Left colon (tissue), 2 donors: ENCODE data around the gene GPR37. TPM values are rescaled to one million over a fixed set of nuclear protein-coding genes. Genes with fewer than 3 reads are reported as not detected.

Source experiments
- ATAC-seq: fragments of 200-7000 bp; cut with Tn5 transposase; one replicate; pipeline ENCODE4 v1.9.1; 2020; ENCODE audit warnings: mild to moderate bottlenecking, moderate library complexity
- DNase-seq, 2 donors: peaks; one replicate each; pipeline ENCODE4 v3.0.0-alpha.2; 2020
- intact Hi-C, 2 donors: fragments of 100-400 bp; cut with DNase I in 1 of 2; cut with micrococcal nuclease in 1 of 2; formaldehyde crosslinking; loops; one replicate each; pipeline versions ENCODE4 v1.11.2 to v1.14.0; 2022; cut with DNase I, micrococcal nuclease
- total RNA-seq, 2 donors: library from RNA; stranded (reverse); fragmentation: NEBNext Ultra II Directional; extraction: Animal tissue kit (Norgen Biotek cat#: 25700); gene quantifications; one replicate each; pipeline ENCODE4 v1.2.1, GENCODE V29; 2021
- donor health status: DM: no; HTN: no; CAD: no.
- donor health status: DM: yes; HTN: yes; CAD: no.

The GPR37 gene
- total RNA-seq, 2 donors from 2014 or later: 0.61 to 0.95 TPM

DNA sequence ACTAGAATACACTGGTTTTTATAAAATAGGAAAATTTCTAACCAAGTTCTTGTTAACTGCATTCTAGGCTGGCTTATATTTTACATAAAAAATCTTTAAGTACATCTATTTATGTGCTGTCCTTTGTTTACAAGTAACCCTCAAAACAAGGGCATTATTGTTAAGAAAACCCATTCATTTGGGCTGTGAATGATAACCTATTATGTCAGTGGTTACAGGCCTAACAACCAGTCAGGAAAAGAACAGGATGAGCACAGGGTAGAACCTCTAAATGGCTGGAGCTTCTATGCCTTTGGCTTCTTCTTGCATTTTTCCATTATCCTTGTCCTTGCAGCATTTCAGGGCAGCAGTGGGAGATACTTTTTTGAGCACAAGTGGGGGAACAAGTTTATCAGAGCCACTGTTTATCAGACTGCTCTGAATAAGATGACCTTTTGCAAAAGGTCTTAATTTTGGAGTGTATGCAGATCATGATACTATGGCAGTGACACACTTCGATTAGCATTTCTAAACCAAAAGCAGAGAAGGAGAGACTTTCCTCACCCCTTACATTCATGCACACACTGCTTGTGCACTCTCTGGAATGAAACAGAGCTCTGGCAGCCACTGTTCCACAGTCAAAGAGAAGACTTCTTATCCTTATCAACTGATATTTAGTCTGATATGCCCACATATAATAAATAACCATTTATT is 10.9 kb downstream of the GPR37 start:
- ATAC-seq (no peak), DNase-seq (no peak)
- intact Hi-C loops: no loop called here

DNA sequence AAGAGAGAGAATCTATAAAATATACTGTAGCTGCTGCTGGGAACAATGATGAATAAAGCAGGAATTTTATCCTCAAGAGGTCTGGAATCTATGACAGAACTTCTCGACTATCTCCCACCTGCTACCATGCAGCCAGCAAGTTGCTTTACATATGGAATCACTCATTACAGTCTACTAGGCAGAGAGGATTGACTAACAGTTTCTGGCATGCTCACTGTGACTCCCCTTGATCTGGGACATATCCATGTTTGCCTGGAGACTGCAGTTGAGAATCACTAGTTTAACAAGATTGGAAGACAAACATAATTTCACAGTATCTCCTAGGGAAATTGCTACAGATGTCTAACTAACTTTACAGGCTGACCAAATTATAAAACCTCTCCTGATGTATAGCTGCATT is 13.3 kb downstream of the GPR37 start:
- intact Hi-C loops: no loop called here
- no peak for DNase-seq
- no peak for ATAC-seq

DNA sequence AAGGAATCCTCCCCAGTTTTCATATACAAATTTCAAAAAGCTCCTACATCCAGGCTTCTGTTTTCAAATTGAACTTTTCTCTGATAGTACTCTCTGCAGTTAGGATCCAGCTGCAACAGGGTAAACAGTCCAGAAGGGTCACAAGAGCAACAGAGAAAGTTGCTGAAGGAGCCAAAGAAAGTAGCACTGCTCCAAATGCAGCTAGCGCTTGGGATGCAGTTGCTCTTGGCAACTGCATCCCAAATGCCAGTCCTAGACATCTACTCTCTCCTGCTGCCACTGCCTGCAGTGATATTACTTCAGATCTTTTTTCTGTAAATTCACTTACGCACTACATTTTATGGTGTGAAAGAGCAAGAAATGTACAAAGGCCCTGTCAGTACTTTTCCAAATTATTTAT is 14.6 kb downstream of the GPR37 start:
- no peak for ATAC-seq
- no peak for DNase-seq
- intact Hi-C loops: no loop called here

DNA sequence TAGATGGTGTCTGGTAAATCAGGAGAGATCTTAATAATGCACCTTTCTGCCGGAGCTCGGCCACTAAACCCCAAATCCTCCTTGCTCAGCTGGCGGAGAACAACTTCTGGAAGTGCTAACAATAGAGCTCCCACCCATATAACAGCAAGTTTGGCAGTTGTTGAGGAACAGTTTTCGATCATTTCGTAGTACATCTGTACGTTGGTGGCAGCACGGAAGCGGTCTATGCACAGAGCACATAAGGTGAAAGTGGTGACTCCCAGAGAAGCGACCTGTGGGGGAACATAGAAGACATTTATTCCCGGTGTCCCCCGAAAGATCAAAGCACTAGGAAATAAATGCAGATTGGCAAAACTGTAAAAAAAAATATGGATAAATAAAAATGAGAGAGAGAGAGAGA is 18.5 kb downstream of the GPR37 start:
- intact Hi-C loops: no loop called here
- DNase-seq (no peak), ATAC-seq (no peak)

DNA sequence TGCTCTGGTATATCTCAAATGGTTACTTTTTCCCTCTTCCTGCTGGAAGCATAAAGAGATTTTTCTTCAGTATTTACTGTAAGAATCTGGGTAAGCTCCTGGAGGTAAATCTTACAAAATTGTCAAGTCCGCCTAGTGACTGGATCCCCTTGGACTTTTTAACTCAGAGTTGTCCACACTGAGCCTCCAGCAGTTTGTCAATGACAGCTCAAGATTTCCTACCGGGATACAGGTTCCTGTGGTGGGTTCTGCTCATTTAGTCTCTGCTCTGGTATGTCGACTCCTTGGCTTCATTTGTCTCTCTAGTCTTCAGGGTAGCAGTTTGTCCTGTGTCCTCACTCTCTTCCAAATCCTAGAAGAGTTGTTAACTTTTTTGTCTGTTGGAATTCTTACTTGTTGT is 27.0 kb downstream of the GPR37 start:
- intact Hi-C loops: no loop called here
- no peak for DNase-seq

DNA sequence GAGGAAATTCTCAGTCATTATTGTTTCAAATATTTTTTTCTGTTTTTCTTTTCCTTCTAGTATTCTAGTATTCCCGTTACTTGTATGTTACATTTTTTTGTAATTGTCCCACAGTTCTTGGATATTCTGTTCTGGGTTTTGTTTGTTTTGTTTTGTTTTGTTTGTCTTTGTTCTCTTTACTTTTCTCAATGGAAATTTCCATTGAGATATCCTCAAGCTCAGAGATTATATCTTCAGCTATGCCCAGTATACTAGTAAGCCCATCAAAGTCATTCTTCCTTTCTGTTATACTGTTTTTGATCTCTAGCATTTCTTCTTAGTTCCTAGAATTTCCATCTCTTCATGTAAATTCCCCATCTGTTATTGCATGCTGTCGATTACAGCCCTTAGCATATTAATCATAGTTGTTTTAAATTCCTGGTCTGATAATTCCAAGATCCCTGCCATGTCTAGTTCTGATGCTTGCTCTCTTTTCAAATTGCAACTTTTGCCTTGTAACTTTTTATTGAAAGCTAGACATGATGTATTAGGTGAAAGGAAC is 27.8 kb downstream of the GPR37 start:
- DNase-seq (no peak), ATAC-seq (no peak)
- intact Hi-C loops: no loop called here

More for the DNA sequence above, 27.0 kb downstream of the GPR37 start:
- ATAC-seq: no peak

DNA sequence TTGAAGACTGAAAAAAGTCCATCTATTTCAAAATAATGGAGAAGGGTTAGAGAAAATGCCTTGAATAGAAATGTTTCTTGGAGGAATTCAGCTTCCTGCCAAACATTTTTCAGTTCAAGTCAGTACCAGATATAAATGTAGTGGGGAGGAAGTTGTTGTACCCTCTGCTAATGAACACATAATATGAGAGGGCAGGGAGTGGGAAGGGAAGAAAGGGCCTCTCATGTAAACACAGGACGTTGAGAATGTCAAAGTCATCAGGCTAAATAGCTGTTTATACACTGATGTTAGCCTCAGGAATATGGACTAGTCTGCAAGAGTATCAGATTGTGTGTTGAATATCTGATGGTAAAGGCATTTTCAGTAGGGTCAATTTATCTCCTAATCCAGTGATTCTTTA is 37.0 kb downstream of the GPR37 start:
- ATAC-seq: no peak
- no peak for DNase-seq
- intact Hi-C loops: no loop called here

DNA sequence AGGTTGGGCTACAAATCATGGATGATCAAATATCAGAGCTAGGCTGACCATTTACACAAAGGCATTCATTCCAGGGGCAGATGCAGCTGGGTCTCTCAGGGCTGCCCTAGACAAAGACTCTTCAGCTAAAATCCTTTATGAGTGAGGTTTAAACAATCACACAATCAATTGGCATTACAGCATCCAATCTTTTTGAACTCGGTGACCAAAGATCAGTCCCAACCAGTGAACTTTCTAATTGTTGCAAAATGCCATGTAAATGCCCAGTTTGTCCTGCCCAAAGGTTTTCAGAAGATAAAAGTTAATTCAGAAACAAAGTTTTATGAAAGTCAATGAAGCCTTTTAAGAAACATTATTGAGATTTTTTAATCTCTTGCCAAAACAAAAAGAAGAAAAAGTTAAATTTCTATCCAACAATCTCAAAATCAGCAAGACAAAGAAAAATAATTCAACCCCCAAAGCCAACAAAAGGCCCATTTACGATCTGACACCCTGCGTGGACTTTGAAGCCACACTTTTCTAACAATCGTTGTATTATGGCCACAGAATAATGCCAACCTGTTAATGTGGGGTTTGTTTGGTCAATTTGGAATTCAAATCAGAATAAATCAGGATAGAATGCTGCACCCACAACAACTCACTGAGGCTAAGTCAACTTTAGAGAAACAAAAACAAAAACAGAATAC is 40.9 kb downstream of the GPR37 start:
- intact Hi-C loops: no loop called here
- no peak for DNase-seq
- no peak for ATAC-seq

DNA sequence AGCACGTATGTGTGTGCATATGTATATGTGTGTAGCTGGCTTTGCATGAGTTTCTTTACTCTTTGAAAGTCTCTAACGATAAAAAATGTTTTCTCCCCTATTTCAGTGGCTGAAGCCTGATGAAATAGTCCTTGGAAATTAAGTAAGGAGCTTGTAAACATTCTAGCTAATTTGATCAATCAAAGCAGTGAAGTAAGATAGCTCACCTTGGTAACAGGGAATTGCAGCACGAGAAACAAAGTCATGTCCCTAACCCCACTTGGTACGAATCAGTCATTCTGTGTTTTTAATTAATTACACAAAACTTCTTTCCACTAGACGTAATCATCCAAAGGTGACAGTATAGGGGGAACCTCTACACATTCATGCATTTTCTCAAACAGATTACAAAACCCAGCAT is 41.5 kb downstream of the GPR37 start:
- intact Hi-C loops: no loop called here
- ATAC-seq (no peak), DNase-seq (no peak)

DNA sequence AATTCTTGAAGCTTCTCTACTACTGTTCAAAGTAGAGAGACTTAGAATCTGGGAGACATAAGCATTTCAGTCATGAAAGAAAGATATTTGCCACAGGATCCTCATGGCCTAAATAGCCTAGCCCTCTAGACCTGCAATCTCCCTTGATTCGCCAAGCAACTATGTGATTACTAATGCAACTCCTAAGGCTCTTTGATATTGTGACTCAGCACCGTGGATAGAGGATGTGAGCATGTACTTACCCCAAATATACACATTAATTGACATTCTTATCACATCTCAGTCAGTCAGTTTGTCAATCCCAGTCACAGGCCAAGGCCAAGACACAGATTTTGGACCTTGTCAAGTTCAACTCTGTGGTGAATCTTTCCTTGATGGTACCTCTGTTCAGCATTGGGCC is 42.6 kb downstream of the GPR37 start:
- DNase-seq: no peak
- ATAC-seq: no peak

DNA sequence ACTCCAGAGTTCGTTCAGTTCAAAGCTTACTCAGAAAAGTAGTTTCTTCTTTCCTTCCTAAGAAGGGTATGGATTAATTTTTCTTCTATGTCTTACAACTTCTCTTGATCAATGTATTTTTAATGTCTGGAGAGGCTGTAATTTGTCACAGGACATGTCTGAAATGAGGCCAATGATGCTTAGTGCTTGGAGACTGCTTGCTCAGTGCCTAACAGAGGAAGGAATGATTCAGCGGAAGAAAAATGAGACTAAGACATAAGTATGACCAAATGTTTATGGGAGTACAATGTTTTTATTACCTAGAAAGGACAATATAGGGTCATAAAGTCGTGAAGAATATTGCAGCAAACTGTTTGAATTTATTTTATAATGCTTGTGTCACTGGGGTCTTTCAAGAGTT is 43.3 kb downstream of the GPR37 start:
- intact Hi-C loops: no loop called here
- DNase-seq (no peak), ATAC-seq (peak; percentile 81)

More for the DNA sequence above, 42.6 kb downstream of the GPR37 start:
- intact Hi-C loops: no loop called here

DNA sequence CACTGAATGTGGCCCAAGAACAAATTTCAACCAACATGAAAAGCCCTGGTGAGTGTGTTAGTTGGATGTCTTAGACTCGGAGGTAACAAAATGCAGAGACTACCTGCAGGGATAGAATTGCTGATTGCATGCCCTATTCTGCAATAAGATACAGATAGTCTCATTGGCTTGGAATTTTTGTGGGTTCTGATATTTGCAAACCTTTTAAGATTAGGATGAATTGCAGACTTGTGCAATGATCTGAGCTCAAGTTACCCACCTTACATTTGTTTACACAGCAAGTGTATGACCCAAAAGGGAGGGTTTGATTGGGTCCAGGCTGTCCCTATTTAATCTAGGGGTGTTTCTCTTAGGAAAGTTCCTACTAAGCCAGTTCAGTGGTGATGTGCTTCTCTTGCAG is 45.4 kb downstream of the GPR37 start:
- ATAC-seq (no peak), DNase-seq (no peak)
- intact Hi-C loops: no loop called here

DNA sequence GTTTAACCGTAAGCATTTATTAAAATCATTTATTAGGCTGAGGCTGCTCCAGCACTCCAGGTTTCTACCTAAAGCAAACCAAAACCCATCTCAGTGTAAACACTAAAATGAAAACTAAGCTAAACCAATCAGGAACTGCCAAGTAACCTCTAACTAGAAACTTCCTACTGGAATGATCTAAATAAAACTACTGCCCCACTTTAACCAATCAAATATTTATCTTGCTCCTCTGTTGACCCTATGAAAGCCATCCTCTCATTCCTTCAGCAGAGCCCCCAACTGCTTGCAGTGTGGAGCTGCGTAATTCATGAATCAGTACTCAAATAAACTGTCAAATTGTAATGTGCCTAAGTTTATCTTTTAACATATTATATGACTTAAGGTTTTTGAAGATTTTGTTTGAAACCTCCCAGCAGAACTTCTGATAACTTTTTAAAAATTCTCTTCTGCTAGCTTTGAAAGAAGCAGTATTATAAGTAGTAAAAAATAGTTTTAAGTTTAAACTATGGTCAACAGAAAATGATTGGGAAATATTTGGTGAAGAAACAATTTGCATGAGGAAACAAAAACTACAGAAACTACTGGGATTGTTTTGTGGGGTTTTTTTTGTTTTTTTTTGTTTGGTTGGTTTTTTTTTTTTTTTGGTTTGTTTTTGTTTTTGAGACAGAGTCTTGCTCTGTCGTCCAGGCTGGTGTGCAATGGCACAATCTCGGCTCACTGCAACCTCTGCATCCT is 47.4 kb downstream of the GPR37 start:
- DNase-seq: no peak
- ATAC-seq: no peak
- intact Hi-C loops: no loop called here

DNA sequence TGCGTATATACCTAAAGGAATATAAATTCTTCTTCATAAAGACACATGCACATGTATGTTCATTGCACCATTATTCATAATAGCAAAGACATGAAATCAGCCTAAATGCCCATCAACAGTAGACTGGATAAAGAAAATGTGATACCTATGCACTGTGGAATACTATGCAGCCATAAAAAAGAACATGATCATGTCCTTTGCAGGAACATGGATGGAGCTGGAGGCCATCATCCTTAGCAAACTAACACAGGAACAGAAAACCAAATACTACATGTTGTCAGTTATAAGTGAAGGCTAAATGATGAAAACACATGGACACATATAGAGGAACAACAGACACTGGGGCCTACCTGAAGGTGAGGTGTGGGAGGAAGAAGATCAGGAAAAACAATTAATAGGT is 48.7 kb downstream of the GPR37 start:
- intact Hi-C loops: no loop called here
- ATAC-seq: no peak
- DNase-seq: no peak

DNA sequence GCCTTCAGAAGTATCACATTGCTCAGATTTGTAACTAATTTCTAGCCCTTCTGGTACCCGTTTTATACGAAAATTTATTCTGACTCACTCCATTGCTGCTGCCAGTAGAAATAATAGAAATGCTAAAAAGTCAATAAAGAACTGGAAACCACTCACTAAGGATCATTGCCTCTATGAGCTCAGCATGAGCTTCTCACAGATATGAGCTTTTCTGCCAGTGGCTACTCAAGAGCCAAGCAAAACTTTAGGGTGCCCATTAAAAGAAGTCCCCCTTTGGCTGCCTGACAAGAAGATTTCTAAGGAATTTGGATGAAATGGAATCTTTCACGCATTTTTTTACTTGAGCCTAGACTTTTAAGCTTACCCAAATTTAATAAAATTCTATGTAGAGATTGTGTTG is 52.5 kb downstream of the GPR37 start:
- intact Hi-C loops: no loop called here
- ATAC-seq: no peak
- no peak for DNase-seq

DNA sequence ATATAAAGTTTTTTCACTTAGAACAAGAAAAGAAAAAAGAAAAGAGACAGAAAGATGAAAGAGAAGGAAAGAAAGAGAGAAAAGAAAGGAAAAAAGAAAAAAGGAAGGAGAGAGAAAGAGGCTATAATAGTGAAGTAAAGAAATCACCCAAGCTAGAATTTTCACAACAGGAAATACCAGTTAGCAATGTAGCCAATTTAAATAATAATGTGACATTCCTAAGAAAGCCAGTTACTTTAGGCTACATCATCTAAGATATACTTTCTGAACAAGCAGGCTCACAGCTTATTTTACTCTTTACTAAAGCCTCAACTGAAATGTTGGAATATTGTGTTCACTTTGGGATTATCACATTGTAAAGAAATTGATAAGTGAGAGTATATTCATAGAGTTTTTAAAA is 53.6 kb downstream of the GPR37 start:
- ATAC-seq (no peak), DNase-seq (no peak)
- intact Hi-C loops: no loop called here

DNA sequence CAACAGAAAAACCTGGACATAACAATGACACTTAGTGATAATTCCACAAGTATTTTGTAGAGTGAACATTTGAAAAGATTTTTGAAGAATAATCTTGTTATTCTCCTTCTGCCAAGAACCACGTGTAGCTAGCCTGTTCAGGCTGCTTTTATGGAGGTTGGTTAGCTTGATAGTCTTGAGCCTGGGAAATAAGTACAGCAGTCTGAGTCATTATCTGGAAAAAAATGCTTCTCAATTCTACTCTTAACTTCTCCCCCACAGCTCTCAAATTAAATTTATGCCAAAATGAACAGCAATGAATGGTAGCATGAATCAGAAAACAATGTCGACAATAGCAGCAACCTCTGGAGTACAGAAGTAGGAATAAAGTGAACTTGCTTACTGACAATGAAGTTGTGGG is 63.2 kb downstream of the GPR37 start:
- DNase-seq: no peak
- no peak for ATAC-seq
- intact Hi-C loops: no loop called here

DNA sequence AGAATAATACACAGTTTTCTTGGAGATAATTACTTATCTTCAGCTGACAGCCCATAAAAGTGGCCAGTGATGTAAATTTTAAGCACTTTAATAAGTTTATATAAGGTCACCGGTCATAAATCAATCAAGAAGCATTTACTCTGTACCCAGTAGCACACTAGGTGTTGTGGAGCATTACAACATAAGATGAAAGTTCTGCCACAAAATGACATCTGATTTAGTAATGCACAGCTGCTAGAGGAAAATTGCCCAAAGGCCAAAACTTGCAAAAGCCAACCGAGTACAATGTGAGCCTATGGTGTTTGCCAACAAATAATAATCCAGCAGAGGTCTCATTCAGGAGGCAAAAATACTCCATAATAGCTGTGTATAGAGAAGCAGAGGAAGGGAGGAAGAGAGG is 63.6 kb downstream of the GPR37 start:
- intact Hi-C loops: no loop called here
- no peak for DNase-seq
- no peak for ATAC-seq

DNA sequence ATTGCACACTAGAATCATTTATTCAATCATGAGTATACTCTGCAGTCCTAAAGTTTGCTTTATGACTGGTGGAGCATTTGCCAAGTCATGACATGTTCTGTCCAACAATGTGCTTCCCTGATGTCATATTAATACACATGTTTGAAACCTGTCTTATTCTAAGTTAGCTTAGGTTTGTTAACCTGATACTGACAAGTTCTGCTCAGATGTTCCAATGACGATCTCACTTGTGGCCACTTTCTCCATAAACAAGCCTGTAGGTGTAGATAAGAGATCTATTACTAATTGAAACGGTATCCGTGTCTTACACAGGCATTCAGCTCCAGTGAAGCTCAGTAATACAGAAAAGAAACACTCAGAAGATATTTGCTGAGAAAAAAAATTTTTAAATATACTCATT is 64.9 kb downstream of the GPR37 start:
- ATAC-seq: no peak
- intact Hi-C loops: no loop called here
- DNase-seq: no peak

DNA sequence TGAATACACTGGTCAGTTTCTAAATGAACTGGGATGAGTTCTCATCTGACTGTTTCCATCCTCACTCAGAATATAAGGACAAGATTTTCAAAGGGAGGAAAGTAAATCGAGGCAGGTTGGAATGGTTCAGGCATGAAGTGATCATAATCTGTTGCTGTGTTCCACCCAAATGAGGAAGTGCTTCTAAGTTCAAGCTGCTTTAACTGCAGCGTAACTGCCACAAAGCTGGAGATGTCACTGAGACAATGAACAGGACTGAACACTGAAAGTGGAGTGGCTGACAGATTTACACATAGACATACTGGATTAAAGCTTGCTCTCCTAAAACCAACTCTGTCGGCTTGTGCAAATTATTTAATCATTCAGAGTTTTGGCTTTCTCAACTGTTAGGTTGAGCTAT is 66.6 kb downstream of the GPR37 start:
- intact Hi-C loops: no loop called here
- DNase-seq: no peak
- ATAC-seq: no peak
